GM20431 (cell line): ENCODE results near the gene SLC29A1.

Experiments
- in situ Hi-C: fragments of 300-500 bp; cut with MseI, MboI; formaldehyde crosslinking; loops from one replicate; pipeline ENCODE4 v1.15.0; 2020; ENCODE audit warnings: low sequenced_read_pairs; ENCODE audit not compliant: unreplicated experiment

The SLC29A1 gene

GRCh38 chr6:44276667-44277640, 53.6 kb downstream of the SLC29A1 start:
- in situ Hi-C loops = loop anchor here (10.0 kb wide), 1 partner anchor 58 kb away; no protein-coding TSS in a partner anchor

DNA sequence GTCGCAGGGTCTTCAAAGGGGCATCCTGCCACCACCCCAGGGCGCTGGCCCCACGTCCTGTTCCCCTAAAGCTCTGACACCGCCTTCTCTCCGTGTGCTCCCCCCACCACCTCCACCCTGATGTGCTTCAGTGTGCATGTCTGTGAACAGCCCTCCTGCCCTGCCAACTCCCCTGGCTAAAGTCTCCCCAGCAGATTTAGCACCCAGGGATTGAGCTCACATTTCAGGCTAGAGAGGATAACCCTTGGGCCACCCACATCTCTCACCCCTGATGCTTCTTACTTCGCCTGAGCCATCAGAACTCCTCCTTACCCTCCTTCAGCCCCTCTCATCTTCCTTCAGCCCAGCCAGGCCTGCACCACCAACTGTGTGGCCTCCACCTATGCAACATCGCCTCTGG, 54.4 kb downstream of the SLC29A1 start:
- in situ Hi-C loops = loop anchor here (10.0 kb wide), 1 partner anchor 57 kb away; no protein-coding TSS in a partner anchor

DNA sequence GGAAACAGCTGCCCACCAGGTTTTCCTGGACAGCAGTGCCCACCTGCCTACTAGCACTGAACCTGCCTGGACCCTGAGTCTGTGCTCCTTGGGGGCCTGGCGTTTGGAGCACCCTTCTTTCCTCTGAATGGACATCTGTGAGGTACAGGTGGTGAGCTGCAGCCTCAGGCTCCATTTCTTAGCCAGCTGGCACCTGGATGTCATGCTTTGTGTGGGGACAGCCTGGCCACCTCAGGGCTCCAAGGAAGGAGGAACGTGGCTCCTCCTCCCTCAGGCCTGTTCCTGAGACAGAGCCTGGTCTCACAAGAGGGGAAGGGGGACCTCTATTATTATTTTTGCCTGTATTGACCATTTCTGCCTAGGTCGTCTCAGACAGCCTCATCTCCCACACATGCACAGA, 54.9 kb downstream of the SLC29A1 start:
- in situ Hi-C loops = loop anchor here (10.0 kb wide), 1 partner anchor 56 kb away; no protein-coding TSS in a partner anchor

GRCh38 chr6:44278774-44279697, 55.6 kb downstream of the SLC29A1 start:
- in situ Hi-C loops = loop anchor here (10.0 kb wide), 1 partner anchor 56 kb away; no protein-coding TSS in a partner anchor
